HL-60 (cell line): Measurements from ENCODE around the gene FLNB.

Experiments
- DNase-seq, 2 experiments: peaks; one replicate each; pipeline ENCODE4 v3.0.0-alpha.2; 2010 to 2020; ENCODE audit warnings: low read depth in 1 of 2, low spot score in 1 of 2
- H3K27ac ChIP-seq: fragments of 250-450 bp; sonication (Bioruptor Pico); replicated peaks from 2 replicates; pipeline ENCODE4 v1.5.1; 2020; ENCODE audit warnings: mild to moderate bottlenecking, moderate library complexity
- H3K27me3 ChIP-seq: fragments of 250-450 bp; sonication (Bioruptor Pico); 2 replicates; pipeline ENCODE4 v1.5.1; 2021; ENCODE audit warnings: mild to moderate bottlenecking, moderate library complexity; ENCODE audit not compliant: insufficient read depth, poor library complexity, severe bottlenecking
- H3K4me3 ChIP-seq: replicated peaks from 2 replicates; pipeline ENCODE4 v1.5.1; 2011; ENCODE audit warnings: mild to moderate bottlenecking, control low read depth, low read length; ENCODE audit not compliant: insufficient read depth
- CTCF ChIP-seq: IDR thresholded peaks from one replicate; pipeline ENCODE4 v1.5.1; 2011; ENCODE audit warnings: low read length, control low read depth, inconsistent platforms; ENCODE audit not compliant: insufficient read depth
- GABPA ChIP-seq: IDR thresholded peaks from 2 replicates; pipeline ENCODE4 v1.6.1; 2012; ENCODE audit warnings: low read depth
- POLR2AphosphoS5 ChIP-seq: IDR thresholded peaks from 2 replicates; pipeline ENCODE4 v1.6.1; 2012; ENCODE audit warnings: low read depth
- REST ChIP-seq: IDR thresholded peaks from 2 replicates; pipeline ENCODE4 v1.6.1; 2012; ENCODE audit warnings: low read depth; ENCODE audit not compliant: insufficient replicate concordance
- SPI1 ChIP-seq: IDR thresholded peaks from 2 replicates; pipeline ENCODE4 v1.6.1; 2012; ENCODE audit warnings: low read depth, mild to moderate bottlenecking, borderline replicate concordance

Gene FLNB

GRCh38 chr3:58011580-58011979, 3.4 kb downstream of the FLNB start:
- TF ChIP-seq SPI1: no peak
- no peak for TF ChIP-seq CTCF
- TF ChIP-seq GABPA: no peak
- TF ChIP-seq REST: no peak
- TF ChIP-seq POLR2AphosphoS5: no peak
- Histone ChIP-seq H3K27ac (no peak overlapping the region), H3K27me3 (no peaks in the 10 kb centered on the region), H3K4me3 (no peak overlapping the region)
- no peak for DNase-seq

GRCh38 chr3:58012302-58012701, 4.1 kb downstream of the FLNB start:
- Histone ChIP-seq H3K27me3 (no peaks in the 10 kb centered on the region), H3K27ac (no peak overlapping the region), H3K4me3 (no peak overlapping the region)
- DNase-seq: no peak
- TF ChIP-seq CTCF: no peak

GRCh38 chr3:58013099-58013498, 4.9 kb downstream of the FLNB start:
- H3K4me3 ChIP-seq: no peak overlapping the region
- no peak for TF ChIP-seq SPI1
- TF ChIP-seq POLR2AphosphoS5: no peak
- no peak for DNase-seq
- H3K27ac ChIP-seq: no peak overlapping the region
- no peaks in the 10 kb centered on the region for H3K27me3 ChIP-seq

GRCh38 chr3:58013973-58014649, 5.9 kb downstream of the FLNB start:
- no peak overlapping the region for H3K4me3 ChIP-seq
- TF ChIP-seq CTCF (no peak), POLR2AphosphoS5 (no peak), SPI1 (no peak), REST (no peak), GABPA (no peak)
- H3K27me3 ChIP-seq: no peaks in the 10 kb centered on the region
- no peak for DNase-seq
- H3K27ac ChIP-seq: no peak overlapping the region
